Breast epithelium (tissue), 3 donors: ENCODE results near the gene IL1RN.

ENCODE experiments used
- CTCF ChIP-seq, 3 donors: fragments of 450-650 bp; IDR thresholded peaks; one replicate each; pipeline ENCODE4 v1.5.1; 2016 to 2017; ENCODE audit warnings: antibody characterized with exemption in 3 of 3, mild to moderate bottlenecking in 3 of 3, moderate library complexity in 3 of 3
- POLR2A ChIP-seq: fragments of 450-650 bp; IDR thresholded peaks from one replicate; pipeline ENCODE4 v1.6.1; 2016; ENCODE audit warnings: antibody characterized with exemption, mild to moderate bottlenecking, moderate library complexity

- TF ChIP-seq CTCF (IDR thresholded peaks at IDR 0.05) (no peak), POLR2A (no peak)
Observed at GRCh38 chr2:113175736-113176695, 48.6 kb downstream of the IL1RN start.
